Stomach (tissue), 4 donors: ENCODE results near the gene VWF.

Experiments used
- EP300 ChIP-seq: sonication (generic); formaldehyde crosslinking; IDR thresholded peaks from one replicate; pipeline ENCODE4 v1.6.1; 2017; ENCODE audit warnings: antibody characterized with exemption
- POLR2A ChIP-seq, 4 donors: fragments of 450-650 bp; IDR thresholded peaks; one replicate each; pipeline ENCODE4 v1.6.1; 2016; ENCODE audit warnings: antibody characterized with exemption in 4 of 4, control low read depth in 2 of 4, mild to moderate bottlenecking in 1 of 4, moderate library complexity in 1 of 4
- TF ChIP-seq, protein P1 (sequence below), 7 experiments: fragments of 450-650 bp in 4 of 7; fragments of 200-600 bp in 3 of 7; sonication (generic) in 3 of 7; IDR thresholded peaks; one replicate each; pipeline ENCODE4 v1.5.1; 2016 to 2019; ENCODE audit warnings: antibody characterized with exemption in 7 of 7, control low read depth in 2 of 7, mild to moderate bottlenecking in 1 of 7

DNA sequence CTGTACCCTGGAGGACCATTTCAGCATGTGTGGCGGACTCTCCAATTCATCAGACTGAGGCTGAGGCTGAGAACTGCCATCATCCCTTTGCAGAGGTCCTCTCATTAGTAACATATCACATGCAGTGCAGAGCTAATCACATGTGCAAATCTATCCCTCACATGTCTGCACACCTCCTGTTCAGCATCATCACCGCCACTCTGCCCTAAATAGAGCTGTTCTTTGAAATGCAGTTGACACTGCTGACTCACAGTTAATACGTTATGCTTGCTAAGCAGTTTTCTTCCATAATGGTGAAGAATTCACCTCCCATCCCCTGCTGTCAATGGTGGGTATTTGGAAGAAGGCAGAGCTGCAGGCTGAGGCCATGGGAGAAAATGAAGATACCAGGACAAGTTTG lies 94.4 kb downstream of the VWF start:
- TF ChIP-seq, protein P1, sequence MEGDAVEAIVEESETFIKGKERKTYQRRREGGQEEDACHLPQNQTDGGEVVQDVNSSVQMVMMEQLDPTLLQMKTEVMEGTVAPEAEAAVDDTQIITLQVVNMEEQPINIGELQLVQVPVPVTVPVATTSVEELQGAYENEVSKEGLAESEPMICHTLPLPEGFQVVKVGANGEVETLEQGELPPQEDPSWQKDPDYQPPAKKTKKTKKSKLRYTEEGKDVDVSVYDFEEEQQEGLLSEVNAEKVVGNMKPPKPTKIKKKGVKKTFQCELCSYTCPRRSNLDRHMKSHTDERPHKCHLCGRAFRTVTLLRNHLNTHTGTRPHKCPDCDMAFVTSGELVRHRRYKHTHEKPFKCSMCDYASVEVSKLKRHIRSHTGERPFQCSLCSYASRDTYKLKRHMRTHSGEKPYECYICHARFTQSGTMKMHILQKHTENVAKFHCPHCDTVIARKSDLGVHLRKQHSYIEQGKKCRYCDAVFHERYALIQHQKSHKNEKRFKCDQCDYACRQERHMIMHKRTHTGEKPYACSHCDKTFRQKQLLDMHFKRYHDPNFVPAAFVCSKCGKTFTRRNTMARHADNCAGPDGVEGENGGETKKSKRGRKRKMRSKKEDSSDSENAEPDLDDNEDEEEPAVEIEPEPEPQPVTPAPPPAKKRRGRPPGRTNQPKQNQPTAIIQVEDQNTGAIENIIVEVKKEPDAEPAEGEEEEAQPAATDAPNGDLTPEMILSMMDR (IDR thresholded peaks at IDR 0.05), result no peak
- TF ChIP-seq POLR2A (IDR thresholded peaks at IDR 0.05) (no peak), EP300 (no peak)
